ENCODE measurements around the gene JPT2. TPM values are rescaled to one million over a fixed set of nuclear protein-coding genes. Genes with fewer than 3 reads are reported as not detected.
A peak's percentile ranks its signal among the peaks of the same experiment; 100 is the strongest.
"Not testable (repeated sequence)": the region's sequence is repeated elsewhere in the genome, so short reads cannot be mapped to it uniquely, and the experiment has no call there.

Gene JPT2
- total RNA-seq, 1 donor from 2014 or later = 41.5 TPM

DNA sequence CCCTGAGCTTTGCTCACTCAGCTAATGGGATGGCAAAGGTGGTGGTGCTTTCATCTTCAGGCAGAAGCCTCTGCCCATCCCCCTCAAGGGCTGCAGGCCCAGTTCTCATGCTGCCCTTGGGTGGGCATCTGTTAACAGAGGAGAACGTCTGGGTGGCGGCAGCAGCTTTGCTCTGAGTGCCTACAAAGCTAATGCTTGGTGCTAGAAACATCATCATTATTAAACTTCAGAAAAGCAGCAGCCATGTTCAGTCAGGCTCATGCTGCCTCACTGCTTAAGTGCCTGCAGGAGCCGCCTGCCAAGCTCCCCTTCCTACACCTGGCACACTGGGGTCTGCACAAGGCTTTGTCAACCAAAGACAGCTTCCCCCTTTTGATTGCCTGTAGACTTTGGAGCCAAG is 22.2 kb downstream of the JPT2 start:
- intact Hi-C loops (cut with DNase I) = loop anchor here (10.0 kb wide), 1 partner anchor 275 kb away; the partner anchor contains the start of gene UQCC4
- ATAC-seq = no peak
- DNase-seq (ENCODE audit: missing footprints) = no peak

DNA sequence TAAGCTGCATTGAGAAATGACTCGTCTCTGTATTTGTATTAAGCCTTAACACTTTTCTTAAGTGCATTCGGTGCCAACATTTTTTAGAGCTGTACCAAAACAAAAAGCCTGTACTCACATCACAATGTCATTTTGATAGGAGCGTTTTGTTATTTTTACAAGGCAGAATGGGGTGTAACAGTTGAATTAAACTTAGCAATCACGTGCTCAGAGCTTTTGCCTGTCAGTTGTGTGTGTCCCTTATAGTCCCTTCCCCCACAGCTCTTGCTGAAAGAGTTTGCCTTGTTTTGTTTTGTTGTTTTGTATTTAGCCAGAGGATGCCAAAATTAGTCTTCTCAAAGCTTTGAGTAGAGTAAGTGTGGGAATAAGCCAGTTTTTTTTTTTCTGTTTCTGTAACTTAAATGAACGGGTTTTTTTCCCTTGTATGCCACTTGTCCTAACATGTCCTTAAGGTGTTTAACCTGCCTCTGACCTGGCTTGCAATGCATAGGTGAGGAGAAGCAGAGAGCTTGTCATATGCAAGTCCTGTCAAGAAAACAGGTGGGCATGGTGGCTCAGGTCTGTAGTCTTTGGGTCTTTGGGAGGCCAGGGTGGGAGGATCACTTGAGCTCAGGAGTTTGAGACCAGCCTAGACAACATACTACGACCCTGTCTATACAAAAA is 23.3 kb downstream of the JPT2 start:
- intact Hi-C loops (cut with DNase I) = loop anchor here (10.0 kb wide), 1 partner anchor 277 kb away; the partner anchor contains the start of gene UQCC4
- no peak for ATAC-seq
- peak; percentile 4 for DNase-seq (ENCODE audit: missing footprints)

DNA sequence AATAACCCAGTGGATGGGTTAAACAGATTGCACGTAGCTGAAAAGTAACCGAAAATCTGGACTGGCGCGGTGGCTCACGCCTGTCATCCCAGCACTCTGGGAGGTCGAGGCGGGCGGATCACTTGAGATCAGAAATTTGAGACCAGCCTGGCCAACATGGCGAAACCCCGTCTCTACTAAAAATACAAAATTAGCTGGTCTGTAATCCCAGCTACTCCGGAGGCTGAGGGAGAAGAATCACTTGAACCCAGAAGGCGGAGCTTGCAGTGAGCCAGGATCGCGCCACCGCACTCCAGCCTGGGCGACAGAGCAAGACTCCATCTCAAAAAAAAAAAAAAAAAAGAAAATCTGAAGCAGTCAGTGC is 27.2 kb downstream of the JPT2 start:
- intact Hi-C loops (cut with DNase I) = loop anchor here (5.0 to 10.0 kb wide), 3 partner anchors 77 to 281 kb away; partner anchors contain the start of genes NUBP2, SPSB3 and UQCC4
- not testable (repeated sequence) for DNase-seq (ENCODE audit: missing footprints)

DNA sequence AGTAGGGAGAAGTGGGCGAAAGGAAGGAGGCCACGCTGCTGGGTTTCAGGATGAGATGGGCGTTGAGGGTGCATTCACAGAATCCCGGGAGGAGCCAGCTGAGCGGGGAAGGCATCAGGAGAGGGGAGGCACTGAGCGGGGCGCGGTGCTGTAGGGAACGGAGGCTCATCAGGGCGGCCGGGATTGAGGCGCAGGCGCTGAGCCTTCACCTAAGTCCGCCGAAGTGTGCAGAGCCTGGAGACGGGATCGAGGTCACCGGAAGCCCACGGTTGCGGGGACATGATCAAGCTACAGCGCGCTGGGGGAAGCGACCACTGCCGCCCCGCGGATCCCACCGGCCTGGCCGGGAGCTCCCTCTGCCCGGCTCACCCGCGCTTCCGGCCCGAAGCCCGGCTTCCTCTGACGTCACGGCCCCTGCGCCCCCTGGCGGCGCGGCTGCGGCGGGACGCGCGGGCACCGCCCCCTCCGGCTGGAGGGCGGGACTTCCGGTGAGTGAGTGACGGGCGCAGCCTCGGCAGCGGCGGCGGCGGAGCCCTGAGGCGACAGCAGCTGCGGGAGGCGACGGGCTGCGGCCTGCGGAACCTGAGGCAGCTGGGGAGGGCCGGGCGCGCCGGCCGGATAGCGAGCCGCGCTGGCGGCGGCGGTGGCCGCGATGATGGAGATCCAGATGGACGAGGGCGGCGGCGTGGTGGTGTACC is 27.8 kb downstream of the JPT2 start, which contains the start of gene MAPK8IP3:
TSS of gene MAPK8IP3 (plus strand) at position 508 of the 698 bp plus-strand sequence. CDS start at position 653, 145 bp downstream.
- ATAC-seq = peak; percentile 95
- intact Hi-C loops (cut with DNase I) = loop anchor here (1.0 to 10.0 kb wide), 4 partner anchors 76 to 281 kb away; partner anchors contain the start of genes NUBP2, SPSB3, TELO2 and UQCC4
- DNase-seq (ENCODE audit: missing footprints) = peak; percentile 95

More for the DNA sequence above, 27.2 kb downstream of the JPT2 start:
- peak; percentile 17 for ATAC-seq

DNA sequence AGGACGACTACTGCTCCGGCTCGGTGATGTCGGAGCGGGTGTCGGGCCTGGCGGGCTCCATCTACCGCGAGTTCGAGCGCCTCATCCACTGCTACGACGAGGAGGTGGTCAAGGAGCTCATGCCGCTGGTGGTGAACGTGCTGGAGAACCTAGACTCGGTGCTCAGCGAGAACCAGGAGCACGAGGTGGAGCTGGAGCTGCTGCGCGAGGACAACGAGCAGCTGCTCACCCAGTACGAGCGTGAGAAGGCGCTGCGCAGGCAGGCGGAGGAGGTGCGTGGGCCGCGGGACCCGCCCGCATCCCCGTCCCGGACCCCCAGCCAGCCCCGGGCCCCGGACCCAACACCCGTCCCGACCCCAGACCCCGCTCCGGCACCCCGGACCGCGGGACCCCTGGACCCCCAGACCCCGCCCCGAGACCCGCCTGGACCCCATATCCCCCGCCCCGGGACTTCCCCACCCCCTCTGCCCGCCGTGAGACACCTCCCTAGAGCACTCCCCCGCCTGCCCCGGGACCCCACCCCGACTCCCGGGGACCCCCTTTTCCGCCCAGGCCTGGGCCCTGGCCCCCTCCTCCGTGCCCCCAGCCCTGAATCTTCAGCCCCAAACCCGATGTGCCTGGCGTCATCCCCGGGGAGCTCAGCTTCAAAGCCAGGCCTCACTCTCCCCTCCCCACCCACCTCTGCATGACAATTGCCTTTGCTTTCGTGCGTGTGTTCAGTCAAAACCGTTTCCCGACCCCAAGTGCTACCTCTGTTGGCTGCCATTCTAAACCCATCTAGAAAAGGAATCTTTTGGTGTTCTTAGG is 28.5 kb downstream of the JPT2 start:
- DNase-seq (ENCODE audit: missing footprints) = peak; percentile 56
- intact Hi-C loops (cut with DNase I) = loop anchor here (1.0 to 10.0 kb wide), 4 partner anchors 76 to 282 kb away; partner anchors contain the start of genes NUBP2, SPSB3, TELO2 and UQCC4
- peak; percentile 1 for ATAC-seq

DNA sequence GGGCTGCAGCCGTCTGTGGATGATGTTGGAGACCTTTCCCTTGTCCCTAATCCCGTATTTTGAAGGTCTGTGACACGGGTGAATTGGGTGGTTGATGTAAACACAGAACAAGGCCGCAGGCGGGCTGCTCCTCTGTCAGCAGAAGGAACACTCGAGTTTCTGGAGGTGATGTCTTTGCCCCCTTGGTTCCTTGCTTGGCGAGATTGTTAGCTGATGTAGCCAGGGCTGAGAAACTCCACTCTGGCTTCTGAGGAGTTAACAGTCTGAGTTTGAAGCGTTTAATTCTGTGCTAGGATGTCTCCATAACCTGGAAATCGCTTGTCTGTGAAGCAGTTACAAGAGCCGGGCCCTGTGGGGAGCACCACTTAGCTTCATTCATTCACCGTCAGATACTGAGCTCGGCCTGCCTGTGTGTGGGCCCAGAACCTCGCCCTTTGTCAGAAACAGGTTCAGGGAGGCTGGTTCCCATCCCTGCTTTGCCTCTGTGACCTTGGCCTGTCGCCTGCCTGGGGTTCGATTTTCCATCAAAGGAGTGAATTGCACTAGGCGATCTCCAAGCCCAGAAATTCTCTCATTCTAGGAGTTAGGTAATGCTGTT is 29.2 kb downstream of the JPT2 start:
- DNase-seq (ENCODE audit: missing footprints) = peak; percentile 67
- intact Hi-C loops (cut with DNase I) = loop anchor here (5.0 to 10.0 kb wide), 3 partner anchors 75 to 282 kb away; partner anchors contain the start of genes NUBP2, SPSB3 and UQCC4
- ATAC-seq = no peak

DNA sequence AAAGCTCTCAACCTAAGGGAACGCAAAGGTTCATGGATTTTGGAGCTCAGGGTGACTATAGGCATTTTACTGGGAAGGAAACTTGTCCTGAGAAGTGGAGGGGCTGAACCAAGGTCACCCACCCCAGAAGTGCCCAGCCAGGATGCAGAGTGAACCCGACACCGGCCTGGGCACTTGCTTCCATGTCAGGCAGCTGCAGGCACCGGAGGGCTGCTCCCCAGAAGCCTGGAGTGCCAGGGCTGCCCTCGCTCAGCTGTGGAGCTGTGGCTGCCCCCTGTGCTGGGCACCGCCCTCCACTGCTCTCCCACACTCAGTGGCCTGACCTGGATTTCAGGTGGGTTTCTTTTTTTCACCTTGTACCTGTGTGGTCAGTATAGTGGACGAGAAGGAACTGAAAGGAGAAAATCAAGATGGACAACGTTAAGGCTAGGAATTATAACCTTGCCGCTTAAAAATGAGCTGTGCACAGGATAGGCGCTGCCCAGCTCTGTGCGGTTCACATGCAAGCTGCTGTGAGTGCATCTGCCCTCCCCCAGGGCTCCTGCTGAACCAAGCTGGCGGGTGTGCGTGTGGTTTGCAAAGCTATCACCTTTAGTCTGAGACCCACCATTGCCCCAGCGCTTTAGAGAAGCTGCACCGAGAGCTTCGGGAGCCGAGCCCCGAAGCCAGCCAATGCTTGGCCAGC is 30.1 kb downstream of the JPT2 start:
- ATAC-seq = no peak
- intact Hi-C loops (cut with DNase I) = loop anchor here (5.0 to 10.0 kb wide), 3 partner anchors 74 to 283 kb away; partner anchors contain the start of genes NUBP2, SPSB3 and UQCC4
- peak; percentile 63 for DNase-seq (ENCODE audit: missing footprints)

DNA sequence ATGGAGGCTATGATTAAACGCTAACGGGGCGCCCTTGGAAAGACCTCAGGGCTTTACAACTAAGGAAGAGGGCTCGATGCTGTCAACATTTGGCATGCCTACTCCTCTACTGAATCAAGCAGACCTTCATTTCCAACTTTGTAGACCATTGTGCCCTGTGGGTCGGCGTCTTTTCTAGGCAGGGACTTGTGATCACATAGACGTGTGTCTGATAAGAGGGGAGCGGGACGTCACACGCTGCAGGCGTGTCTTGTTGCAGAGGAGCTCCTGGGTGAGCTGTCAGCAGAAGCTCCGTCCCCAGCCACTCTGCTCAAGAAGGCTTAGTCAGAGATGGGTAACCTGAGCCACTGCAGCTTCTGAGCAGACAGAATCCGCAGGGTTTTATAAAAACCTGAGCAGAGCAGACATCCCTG is 30.7 kb downstream of the JPT2 start:
- ATAC-seq (peak; percentile 24), DNase-seq (ENCODE audit: missing footprints) (peak; percentile 76)
- intact Hi-C loops (cut with DNase I) = loop anchor here (5.0 to 10.0 kb wide), 3 partner anchors 74 to 284 kb away; partner anchors contain the start of genes NUBP2, SPSB3 and UQCC4

DNA sequence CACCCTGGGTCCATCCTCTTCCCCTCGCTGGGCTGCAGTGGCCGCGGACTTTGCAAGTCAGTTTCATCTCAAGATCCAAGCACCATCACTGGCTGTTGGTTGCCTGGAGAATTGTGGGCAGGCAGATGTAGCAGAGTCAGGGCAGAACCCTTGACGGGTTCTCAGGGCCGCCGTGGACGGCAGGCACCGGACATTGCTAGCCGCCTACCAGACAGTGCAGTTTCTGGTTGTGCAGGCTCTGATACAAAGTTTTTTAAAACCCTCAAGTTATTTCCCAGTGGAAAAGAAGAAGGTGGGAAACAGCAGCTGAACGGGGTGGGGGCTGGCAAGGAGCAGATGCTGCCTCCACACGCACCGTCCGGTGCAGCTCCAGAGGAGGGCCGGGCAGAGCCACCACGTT is 31.3 kb downstream of the JPT2 start:
- DNase-seq (ENCODE audit: missing footprints) (peak; percentile 11), ATAC-seq (no peak)
- intact Hi-C loops (cut with DNase I) = loop anchor here (5.0 to 10.0 kb wide), 3 partner anchors 73 to 285 kb away; partner anchors contain the start of genes NUBP2, SPSB3 and UQCC4

DNA sequence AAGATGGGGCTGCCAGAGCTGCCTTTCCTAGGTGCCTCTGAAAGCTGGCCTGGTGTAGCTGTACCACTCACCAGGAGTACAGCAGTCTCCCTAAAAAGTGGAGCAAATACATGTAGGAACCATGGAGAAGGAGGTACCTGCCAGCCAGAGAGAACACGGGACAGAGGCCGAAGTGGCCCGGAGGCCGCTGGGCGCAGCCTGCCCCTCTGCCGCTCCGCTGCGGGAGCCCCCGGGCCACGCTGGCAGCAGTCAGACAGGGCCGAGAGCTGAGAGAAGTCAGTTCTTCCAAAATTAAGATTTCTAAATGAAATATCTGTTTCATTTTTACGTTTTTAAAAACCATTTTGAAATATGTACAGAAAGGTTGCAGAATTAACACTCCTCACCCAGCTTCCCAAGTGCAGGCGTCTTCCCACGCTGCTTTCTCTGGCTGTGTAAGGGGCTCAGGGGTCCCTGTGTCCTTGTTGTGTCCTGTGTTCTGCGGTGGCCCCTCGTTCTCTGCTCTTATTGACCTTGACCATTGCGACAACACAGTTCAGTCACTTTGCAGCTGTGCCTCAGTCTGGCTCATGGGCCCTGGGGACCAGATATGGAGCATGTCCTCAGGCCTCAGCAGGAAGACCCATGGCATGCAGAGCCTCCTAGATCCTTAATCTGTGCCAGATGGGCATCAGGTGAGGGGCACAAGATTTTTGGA is 32.9 kb downstream of the JPT2 start:
- no peak for ATAC-seq
- peak; percentile 4 for DNase-seq (ENCODE audit: missing footprints)
- intact Hi-C loops (cut with DNase I) = no loop called here

DNA sequence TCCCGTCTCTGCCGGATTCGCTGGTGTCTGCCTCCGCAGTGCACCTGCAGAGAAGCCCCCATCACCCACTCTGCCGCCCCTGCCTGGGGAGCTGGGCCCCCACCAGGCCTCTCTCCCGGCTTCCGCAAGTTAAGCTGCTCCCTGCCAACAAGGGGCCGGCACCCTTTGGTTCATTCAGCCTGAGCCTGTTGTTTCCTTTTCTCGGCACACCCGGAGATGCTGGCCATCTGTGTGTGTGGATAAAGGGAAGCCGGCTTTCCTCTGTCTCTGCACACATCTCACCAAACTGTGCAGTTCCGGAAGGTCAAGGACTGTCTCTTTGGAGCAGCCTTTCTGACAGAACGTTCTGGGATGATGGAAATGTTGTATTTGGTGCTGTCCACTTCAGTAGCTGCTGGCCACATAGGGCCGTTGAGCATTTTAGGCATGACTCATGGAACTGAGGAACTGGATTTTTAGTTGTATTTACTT is 34.7 kb downstream of the JPT2 start:
- intact Hi-C loops (cut with DNase I) = no loop called here
- ATAC-seq = no peak
- peak; percentile 9 for DNase-seq (ENCODE audit: missing footprints)

DNA sequence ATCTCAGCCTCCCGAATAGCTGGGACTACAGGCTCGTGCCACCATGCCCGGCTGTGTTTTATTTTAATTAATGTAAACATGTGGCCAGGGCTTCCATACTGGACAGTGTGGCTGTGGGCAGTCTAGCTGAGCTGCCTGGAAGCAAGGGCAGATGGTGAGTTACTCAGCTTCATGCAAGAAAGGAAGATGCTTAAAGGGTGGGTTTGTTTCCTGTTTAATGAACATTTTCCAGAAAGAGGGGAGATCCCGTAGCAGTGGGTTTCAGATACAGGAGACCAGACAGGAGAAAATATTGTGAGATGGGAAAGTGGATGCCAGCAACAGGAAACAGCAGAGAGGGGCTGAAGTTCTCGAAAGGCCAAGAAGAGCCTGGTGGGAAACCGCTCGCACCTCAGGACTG is 35.3 kb downstream of the JPT2 start:
- ATAC-seq (no peak), DNase-seq (ENCODE audit: missing footprints) (peak; percentile 8)
- intact Hi-C loops (cut with DNase I) = no loop called here

DNA sequence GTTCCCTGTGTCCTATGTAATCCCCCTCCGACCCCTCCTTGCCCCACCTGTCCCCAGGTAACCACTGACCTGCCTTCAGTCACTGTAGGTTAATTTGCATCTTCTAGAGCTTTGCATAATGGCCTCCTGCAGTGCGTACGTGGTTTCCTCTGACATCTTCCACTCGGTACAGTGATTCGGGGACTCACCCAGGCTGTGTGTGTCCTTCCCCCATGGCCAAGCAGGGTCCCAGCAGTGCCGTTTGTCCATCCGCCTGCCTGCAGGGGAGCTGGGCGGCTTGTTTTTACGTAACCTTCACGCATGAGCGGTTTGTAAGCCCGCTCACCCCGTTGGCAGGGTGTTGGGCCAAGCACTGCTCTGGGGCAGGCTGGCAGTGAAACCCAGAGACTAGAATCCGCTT is 35.9 kb downstream of the JPT2 start:
- intact Hi-C loops (cut with DNase I) = no loop called here
- ATAC-seq = no peak
- DNase-seq (ENCODE audit: missing footprints) = peak; percentile 35

DNA sequence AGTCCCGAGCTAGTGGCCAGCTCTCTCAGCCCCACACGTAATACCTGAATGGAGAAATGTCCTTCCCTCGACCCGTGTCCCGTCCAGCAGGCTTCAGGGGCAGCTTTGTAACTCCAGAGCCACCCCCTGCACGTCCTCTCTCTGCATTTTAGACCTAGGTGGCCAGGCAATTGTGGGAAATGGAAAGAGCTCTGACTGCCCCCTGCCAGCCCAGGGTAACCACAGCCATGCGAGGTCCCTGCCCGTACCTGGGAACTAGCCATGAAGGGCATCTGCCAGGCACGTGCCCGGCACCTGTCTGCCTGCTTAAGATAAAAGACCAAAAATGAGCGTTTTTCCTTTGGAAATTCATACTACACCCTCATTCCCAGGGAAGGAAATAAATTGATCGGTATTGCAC is 37.1 kb downstream of the JPT2 start:
- no peak for ATAC-seq
- intact Hi-C loops (cut with DNase I) = no loop called here
- peak; percentile 37 for DNase-seq (ENCODE audit: missing footprints)

DNA sequence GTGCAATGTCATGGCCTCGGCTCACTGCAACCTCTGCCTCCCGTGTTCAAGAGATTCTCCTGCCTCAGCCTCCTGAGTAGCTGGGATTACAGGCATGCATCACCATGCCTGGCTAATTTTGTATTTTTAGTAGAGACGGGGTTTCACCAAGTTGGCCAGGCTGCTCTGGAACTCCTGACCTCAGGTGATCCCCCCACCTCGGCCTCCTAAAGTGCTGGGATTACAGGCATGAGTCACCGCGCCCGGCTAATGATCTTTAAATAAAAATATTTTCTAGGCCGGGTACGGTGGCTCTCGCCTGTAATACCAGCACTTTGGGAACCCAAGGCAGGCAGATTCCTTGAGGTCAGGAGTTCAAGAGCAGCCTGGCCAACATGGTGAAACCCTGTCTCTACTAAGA is 40.2 kb downstream of the JPT2 start:
- ATAC-seq; intact Hi-C loops (cut with DNase I); DNase-seq (ENCODE audit: missing footprints): not testable (repeated sequence)

DNA sequence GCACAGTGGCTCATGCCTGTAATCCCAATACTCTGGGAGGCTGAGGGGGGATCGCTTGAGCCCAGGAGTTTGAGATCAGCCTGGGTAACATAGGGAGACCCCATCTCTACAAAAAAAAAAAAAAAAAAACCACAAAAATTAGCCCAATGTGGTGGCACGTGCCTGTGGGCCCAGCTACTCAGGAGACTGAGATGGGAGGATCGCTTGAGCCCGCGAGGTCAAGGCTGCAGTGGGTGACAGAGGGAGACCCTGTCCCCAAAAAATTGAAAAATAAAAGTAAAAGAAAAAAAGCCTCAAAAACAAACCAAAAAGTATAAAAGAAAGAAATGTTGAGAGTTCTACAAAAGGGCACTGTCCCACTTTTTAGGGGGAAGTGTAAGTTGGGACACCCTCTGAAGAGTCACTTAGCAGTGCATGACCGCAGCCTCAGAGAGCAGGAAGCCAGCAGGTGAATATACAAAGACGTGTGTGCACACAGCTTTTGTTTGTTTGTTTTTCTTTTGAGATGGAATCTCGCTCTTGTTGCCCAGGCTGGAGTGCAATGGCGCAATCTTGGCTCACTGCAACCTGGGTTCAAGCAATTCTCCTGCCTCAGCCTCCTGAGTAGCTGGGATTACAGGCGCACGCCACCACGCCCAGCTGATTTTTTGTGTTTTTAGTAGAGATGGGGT is 41.6 kb downstream of the JPT2 start:
- ATAC-seq; intact Hi-C loops (cut with DNase I): not testable (repeated sequence)
- DNase-seq (ENCODE audit: missing footprints) = peak; percentile 45

All from Right ventricle myocardium inferior (tissue), 1 donor.